ENCODE data around the gene NAALAD2. TPM values are rescaled to one million over a fixed set of nuclear protein-coding genes. Genes with fewer than 3 reads are reported as not detected.
"Not testable (repeated sequence)": the region's sequence is repeated elsewhere in the genome, so short reads cannot be mapped to it uniquely, and the experiment has no call there.

Gene NAALAD2
- total RNA-seq, 1 experiment from 2014 or later, result 2.1 TPM

DNA sequence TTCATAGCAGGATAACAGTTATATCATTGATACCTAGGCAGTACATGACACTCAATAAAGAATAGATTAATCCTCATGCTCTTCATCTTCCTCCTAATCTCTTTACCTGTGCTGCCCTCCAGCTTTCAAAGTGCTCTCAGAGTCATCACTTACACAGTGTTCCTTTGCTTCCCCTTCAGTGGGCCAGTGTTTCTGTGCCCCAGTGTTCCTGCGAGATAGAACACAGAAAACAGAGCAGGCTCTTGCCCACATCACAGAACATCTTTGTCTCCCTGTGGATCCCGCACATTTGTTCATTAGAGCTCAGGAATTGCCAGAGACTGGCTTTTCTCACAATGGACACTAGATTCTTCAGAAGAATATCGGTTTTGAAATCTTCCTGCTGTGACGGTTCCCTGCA, 36.2 kb upstream of the NAALAD2 start:
- not testable (repeated sequence) for H3K36me3 Mint-ChIP-seq (ENCODE audit: insufficient read depth in 1 of 3, low read depth in 3 of 3); H3K27me3 ChIP-seq (ENCODE audit: insufficient read depth, low read length); H2BK12ac ChIP-seq (ENCODE audit: insufficient read length, low read depth, low read length); H2AK5ac ChIP-seq (ENCODE audit: insufficient read length, low read length); H3K4me3 Mint-ChIP-seq; H3K4me2 ChIP-seq (ENCODE audit: insufficient read depth, insufficient read length, low read length); H4K20me1 ChIP-seq (ENCODE audit: control insufficient read depth, insufficient read depth, insufficient read length); DNase-seq; H4K5ac ChIP-seq (ENCODE audit: insufficient read length, low read depth, low read length); H3K9ac ChIP-seq (ENCODE audit: extremely low read depth, insufficient read length, low read length); H2BK20ac ChIP-seq (ENCODE audit: low read depth, low read length, poor library complexity, severe bottlenecking); H3K79me2 ChIP-seq (ENCODE audit: insufficient read depth, low read length); H2BK15ac ChIP-seq (ENCODE audit: low read depth, low read length); H3K4ac ChIP-seq (ENCODE audit: low read depth, low read length); H3K4me1 ChIP-seq (ENCODE audit: insufficient read depth, low read length); H3K27ac Mint-ChIP-seq; H3K79me1 ChIP-seq (ENCODE audit: insufficient read depth, low read depth, low read length, poor library complexity, severe bottlenecking); H3K23me2 ChIP-seq (ENCODE audit: insufficient read length, low read depth, low read length, poor library complexity, severe bottlenecking); H3T11ph ChIP-seq (ENCODE audit: low read length); H2BK120ac ChIP-seq (ENCODE audit: low read depth, low read length, poor library complexity, severe bottlenecking); H2BK5ac ChIP-seq (ENCODE audit: insufficient read length, low read length); H3K27ac ChIP-seq (ENCODE audit: insufficient read length, low read depth, low read length); H3K27me3 Mint-ChIP-seq (ENCODE audit: low read depth); H4K91ac ChIP-seq (ENCODE audit: insufficient read length, low read depth, low read length); H3K4me1 Mint-ChIP-seq; H2AFZ ChIP-seq (ENCODE audit: low read length); H3K18ac ChIP-seq (ENCODE audit: insufficient read length, low read depth, low read length); H4K8ac ChIP-seq (replicated peaks; ENCODE audit: insufficient read length, low read depth, low read length); H3K9me3 ChIP-seq (ENCODE audit: control insufficient read depth, low read depth, low read length); H3K23ac ChIP-seq (ENCODE audit: insufficient read length, low read depth, low read length); H3K14ac ChIP-seq (ENCODE audit: insufficient read depth, low read length); H3K56ac ChIP-seq (ENCODE audit: insufficient read length, low read depth, low read length); H3K9me3 Mint-ChIP-seq
- WGBS (ENCODE audit: extremely low coverage, insufficient read length, low lambda C conversion rate), result no CpG with 5 or more reads among the region's 4 CpGs
